ENCODE results near the gene VCX2.

- TF ChIP-seq CTCF (IDR thresholded peaks at IDR 0.05; ENCODE audit: insufficient read depth, low read length) (no peak), GABPA (IDR thresholded peaks at IDR 0.05; ENCODE audit: low read depth) (no peak), REST (IDR thresholded peaks at IDR 0.05; ENCODE audit: insufficient replicate concordance, low read depth) (no peak)
Observed at GRCh38 chrX:8194216-8194615, 23.1 kb upstream of the VCX2 start.

All from HL-60 (cell line).